ENCODE measurements around the gene CAMTA1. TPM values are rescaled to one million over a fixed set of nuclear protein-coding genes. Genes with fewer than 3 reads are reported as not detected.
A peak's percentile ranks its signal among the peaks of the same experiment; 100 is the strongest.

Gene CAMTA1
- total RNA-seq, 1 donor from 2014 or later: 67.9 TPM

DNA sequence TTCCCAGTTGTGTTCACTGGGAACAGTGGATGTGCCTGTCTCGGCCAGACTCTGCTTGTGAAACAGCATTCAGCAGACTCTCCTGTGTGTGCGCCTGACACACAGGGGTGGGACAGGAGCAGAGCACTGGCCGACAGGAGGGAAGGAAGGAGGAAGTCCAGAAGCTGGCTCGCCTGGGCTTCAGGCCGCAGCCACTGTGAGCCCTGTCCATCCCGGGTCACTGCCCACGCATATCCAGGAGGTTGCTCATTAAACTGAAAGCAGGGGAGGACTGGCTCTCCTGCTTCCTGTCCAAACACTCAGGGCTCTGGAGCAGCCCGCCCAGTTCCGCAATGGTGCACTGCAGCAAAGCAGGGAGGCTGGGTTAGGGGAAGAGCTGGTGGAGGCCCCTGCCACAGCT, 767.1 kb downstream of the CAMTA1 start:
- DNase-seq (ENCODE audit: low spot score): peak; percentile 39

DNA sequence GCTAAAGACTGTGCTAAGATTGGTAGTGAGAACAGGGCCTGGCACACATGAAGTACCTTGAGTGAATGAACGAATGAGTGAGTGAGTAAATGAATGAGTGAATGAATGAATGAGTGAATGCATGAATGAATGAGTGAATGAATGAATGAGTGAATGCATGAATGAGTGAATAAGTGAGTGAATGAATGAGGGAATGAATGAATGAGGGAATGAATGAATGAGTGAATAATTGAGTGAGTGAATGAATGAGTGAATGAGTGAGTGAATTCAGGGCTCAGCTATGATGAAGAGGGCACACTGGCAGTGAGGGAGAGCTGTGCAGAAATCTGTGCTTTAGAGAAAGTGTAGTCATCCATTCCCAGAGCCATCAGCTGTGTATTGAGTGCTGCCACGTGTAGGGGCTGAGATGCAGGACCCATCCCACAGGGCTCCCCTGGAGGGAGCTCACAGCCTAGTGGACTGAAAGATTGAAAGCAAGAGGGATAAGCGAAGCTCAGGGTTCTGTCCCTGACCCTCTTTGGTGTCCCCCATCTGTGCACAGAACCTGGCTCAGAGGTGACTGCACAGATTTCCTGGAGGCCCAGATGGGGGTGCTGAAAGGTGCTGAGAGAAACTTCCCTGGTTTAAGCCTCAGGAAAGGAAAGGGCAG, 767.9 kb downstream of the CAMTA1 start:
- no peak for DNase-seq (ENCODE audit: low spot score)

DNA sequence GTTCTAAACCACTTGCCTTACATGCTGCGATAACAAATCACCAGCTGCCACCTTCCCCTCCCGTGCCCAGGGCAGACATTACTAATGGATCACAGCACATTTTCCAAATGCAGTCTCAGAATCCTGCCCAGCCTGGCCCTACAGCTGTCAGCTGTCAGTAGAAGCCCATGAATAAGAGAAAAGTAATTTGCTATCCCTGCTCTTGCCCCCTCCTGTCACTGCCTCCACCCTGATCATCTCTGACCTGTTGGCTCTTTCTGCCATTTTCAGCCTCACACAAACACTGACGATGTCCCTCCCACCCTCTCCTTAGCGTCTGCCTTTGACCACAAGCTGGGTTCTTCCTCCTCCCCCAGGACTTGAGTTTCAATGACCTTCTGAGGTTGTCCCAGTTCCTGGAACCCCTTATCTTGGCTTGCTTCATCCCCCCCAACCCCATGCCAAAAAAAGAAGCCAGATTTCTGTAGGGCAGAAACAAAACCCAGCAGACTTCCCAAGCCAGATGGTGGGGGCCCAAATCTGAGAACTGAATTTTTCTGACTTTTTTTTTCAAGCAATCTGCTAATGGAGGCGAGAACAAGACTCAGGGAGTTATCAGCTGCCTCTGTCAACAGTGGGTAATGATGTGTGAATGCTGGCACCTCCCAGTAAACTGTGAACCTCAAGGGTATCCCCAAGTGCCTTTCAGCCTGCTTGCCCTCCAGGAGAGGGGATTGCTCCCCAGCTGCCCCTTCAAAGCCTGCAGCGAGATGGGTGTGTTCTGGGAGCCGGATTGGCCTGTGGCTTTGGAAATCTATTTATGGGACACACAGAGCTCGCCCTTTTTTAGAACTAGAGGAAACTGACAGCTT, 769.4 kb downstream of the CAMTA1 start:
- DNase-seq (ENCODE audit: low spot score): no peak

DNA sequence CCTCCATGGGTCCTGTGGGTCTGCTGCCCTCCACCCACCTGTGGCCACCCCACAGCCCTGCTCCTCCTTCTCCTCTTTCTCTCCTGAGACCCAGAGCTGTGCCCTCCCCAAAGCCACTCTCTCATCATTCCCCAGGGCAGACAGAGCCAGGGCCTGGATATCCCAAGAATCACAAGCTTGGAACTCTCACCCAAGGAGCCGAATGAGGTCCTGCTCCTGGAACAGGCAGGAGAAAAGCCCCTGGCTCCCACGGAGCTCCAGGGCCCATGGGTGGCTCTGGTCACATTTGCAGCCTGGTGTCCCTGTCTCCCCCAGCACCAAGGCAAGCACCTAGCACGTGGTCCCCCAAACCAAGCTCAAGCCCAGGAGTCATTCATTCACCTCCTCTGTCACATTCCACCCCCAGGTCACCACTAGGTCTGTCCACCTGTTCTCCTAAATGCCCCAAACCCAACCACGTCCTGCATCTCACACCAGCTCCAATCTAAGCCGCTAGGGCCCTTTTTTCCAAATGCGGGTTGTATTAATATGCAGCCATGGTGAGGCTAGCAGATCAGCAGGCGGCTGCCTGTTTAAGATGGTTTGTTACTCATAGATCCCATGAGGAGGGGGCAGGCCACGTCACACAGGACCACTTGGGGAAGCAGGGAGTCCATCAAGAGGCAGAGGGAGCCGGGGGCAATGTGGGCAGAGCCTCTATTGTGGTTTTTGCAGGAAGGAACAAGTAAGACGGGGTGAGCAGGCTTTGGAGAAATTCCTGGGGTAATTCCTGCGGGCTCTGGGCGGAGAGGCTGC, 770.3 kb downstream of the CAMTA1 start:
- DNase-seq (ENCODE audit: low spot score): no peak

DNA sequence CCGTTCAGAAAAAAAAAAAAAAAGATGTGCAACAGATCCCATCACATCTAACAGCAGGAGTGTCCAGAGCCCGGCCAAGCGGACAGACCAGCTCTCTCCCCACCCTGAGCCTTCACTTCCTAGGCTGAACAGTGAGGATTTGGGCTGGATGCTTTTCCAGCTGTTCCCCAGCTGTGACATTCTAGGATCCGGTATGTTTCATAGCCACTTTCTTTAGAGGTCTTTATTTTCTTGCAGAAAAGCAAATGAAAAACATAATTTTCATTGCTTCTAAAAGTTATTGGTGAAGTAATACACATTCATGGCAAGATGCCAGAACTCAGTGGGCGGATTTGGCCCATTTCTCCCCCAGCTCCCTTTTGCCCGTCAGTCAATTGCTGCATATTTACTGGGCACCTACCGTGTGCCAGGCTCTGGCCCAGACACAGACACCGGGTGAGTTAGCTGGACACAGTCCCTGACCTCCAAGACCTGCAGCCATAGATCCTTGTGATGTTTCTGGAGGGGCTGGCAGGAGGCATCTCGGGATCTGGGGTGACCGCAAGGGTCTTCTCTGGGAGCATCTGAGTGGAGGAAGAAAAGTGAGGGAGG, 772.1 kb downstream of the CAMTA1 start:
- no peak for DNase-seq (ENCODE audit: low spot score)

DNA sequence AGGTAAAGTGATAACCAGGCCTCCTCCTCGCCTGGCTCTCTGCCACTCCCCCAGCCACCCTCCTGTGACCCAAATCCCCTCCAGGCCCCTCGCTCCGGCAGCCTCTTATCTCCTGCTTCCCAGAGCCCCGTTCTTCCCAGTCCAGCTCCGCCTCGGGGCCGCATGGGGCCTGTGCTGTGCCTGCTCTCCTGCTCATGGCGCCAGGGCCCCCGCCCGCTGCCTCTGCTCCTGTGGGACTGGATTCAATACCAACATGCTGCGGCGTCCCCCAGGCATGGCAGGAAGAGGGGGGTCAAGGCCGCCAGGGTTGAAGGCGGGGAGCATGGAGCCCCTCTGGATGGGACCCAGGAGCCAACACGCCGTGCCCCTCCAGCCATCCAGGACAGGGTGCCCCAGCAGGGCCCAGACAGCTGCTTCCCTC, 772.8 kb downstream of the CAMTA1 start:
- DNase-seq (ENCODE audit: low spot score): no peak

DNA sequence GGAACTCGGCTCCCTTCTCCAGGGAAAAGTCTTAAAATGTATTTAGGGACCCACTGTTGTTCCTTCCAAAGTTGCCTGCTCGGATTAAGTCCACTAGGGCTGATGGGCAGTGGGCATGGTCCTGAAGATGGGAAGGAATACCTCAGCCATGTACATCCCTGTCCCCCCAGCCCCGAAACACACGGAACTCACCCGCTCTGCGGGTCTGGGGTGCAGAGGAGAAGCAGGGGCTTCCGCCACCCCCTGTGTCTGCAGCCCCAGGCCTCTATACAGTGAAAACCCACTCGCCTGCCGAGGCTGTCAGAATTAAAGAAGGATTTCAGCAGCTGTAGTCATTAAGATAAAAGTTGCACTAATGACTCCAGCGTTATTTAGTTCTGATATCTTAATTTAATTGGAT, 773.2 kb downstream of the CAMTA1 start:
- no peak for DNase-seq (ENCODE audit: low spot score)

DNA sequence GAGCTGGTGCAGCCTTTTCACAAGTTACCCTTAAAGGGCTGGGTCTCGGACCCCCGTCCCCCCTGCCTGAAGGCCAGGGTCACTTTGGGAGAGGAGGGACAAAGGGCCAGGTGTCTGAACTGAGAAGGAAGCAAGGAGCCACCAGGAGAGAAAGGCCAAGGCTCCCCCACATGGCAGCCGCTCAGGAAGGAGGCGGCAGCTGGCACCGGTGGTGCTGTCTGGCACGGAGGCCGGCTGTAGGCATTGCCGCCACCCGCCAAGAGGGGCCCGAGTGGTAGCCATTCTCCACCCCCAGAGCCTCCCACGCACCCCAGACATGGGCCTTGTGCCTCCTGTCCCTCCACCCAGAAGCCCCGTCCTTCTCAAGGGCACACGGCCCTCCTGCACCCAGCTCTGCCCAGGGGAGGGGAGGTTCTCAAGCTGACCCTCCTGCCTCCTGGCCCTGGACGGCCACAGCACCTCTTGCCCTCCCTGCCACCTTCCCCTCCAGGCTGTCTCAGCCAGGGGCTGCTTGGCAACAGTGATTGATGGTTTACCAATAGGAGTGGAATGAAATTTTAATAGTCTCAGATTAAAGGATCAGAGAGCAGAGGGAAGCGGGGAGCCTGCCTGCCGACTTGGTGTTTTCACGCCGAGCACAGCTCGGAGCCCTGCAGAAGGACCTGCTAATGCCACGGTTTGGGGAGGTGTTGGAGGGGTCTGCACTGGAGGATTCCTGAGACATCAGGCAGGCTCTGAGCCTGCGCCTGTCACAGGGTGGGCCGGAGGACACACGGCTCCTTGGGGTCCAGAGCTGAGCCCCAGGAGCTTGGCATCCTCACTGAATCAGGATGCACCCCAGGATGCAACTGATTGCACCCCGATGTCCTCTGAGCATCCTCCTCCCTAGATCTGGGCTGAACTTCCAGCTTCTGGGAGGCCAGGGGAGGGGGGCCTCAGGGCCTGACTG, 773.9 kb downstream of the CAMTA1 start:
- no peak for DNase-seq (ENCODE audit: low spot score)

DNA sequence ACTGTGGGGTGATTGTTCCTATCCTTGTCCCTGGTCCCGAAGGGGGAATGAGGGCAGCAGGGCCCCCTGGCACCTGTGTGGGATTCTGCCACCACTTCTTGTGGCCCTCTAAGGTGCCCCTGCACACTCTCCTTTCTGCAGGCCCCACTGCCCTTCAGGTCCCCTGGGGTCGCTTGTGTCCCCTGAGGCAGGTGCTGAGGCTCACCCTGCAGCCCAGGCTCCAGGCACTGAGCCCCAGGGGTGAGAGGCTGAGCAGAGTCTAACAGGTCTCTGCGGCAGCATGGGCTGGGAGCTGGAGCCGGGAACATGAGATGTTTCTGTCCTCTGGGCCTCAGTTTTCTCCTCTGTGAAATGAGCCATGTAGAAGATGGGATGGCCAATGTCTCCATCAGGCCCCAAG, 774.9 kb downstream of the CAMTA1 start:
- no peak for DNase-seq (ENCODE audit: low spot score)

DNA sequence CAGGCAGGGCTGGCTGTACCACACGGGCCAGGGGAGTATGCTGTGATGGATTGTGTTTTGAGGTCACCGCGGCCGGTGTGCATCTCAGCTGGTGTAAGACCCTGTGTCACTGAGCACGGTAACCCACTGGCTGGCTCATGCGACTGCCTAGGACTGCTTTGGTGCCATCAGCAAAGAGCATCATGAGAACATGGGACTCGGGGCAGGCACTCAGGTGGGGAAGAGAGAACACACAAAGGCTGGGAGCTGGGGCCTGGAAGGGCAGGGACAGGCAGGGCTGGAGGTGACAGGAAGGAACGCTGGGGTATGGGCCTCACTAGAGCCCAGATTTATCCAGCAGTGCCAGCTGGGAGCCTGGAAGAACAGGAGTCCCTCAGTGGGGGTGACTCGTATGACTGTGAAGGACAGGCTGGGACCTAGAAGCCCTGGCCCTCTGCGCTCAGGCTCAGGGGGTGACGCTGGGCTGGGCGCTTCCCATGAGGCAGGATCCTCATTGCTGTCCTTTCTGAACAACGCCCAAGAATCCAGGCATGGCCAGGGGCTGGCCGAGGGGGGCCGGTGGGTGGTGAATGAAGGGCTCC, 775.4 kb downstream of the CAMTA1 start:
- no peak for DNase-seq (ENCODE audit: low spot score)

DNA sequence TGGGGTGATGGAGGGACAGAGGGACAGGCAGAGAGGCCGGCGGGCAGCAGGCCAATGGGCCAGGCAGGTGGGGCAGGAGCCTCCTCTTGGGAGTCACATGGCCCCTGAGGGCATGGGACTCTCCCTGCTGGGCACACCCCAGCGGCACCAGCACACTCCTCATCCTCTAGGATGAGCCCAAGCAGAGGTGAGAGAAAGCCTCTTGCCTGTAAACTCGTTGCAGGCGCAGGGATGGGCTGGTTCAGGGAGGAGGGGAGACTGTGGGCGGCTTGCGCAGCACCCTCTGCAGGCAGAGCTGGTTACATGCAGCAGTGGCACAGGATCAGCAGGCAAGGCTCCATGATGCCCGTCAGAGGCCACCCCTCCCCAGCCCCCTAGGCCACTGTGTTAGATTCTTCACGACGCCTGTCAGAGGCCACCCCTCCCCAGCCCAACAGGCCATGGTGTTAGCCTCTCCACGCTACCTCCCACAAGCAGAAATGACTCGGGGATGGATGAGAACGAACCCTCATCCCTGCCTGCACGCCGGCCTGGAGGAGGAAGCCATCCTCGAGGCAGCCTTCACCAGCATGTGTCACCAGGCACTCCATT, 776.2 kb downstream of the CAMTA1 start:
- no peak for DNase-seq (ENCODE audit: low spot score)

DNA sequence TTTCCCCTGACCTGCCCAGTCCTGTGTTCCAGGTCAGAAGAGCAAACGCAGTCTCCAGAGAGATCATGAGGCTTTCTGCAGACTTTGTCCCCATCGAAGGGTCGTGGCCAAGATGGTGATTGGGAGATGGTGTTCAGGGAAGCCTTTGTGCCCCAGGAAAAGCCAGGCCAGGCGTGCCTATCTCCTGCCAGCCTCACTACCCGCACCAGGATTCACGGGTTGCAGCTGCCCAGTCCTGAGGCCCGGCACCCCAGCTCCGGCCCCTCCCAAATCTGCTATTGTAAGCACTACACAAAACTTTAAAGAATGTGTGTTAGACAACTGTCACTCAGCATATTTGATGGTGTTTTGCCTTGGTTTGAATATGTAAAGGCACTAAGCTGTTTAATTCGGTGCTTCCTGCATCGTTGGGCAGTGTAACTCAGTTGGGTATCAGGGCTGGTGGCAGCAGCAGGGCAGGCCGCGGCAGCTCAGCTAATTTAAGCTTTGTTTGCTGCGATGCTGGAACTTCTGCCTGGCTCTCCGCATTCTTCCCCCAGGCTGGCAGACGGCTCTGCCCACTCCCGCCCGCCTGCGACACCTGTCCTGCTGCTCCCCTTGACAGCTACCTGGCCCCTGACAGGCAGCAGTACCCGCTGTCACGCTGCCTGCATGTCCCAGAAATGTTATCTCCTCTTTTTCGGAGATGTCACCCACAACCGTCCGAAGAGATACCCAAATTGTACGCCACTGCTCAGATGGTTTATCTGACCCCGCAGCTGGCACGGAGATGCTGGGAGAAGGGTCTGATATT, 776.9 kb downstream of the CAMTA1 start:
- no peak for DNase-seq (ENCODE audit: low spot score)

DNA sequence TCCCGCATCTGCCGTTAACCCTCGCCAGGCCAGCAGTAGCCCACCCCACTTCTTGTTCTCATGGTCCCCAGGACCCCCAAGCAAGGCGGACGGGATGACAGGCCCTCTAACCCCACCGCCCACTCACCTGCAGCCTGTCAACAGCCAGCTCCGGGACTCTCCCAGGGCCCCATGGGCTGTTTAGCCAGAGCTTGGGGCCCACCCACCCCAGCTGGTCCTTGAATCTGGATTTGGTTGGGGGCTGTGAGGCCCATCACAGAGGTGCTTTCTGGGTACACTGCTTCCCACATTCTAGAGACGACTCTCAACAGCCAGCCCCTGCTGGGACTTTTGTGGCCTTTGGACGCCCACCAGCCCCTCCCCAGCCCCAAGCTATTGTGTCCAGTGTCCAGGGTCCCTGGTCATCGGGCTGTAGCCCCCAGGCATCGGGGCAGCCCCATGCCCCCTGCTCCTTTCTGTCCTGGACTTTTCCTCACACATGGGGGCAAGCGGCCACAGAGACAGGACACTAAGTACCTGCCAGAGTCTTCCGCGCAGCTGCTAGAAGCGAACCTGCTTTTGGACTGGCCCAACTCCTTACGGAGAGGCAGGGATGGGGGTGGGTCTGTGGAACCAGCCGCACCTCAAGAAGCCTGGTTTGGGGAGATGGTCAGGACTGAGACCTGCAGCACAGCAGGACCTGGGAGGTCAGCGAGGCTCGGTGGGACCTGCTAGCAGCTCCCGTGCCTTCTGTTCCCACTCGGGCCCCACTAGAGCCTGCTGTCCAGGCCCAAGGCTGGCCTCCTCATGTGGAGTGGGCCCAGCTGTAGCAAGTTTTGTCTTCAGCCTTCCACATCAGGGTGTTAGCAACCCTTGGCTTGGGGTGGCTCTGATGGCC, 777.7 kb downstream of the CAMTA1 start:
- no peak for DNase-seq (ENCODE audit: low spot score)

DNA sequence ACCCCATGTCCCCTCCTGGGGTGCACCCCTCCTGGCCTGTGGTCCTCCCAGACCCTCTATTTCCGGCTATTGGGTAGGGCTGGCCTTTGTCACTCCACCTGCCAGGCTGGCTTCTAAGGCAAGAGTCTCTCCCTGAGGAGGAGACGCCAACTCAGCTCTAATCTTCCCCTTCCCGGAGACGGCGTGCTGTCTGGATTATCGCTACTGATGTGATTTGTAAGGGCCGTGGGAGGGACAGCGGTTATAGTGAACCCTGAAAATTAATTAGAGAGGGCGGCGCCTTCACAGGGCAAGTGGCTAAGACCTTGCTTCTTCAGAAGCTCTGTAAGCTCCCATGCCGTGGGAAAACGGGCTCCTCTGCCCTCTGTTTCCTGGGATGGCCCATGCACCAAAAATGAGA, 778.9 kb downstream of the CAMTA1 start:
- DNase-seq (ENCODE audit: low spot score): no peak

DNA sequence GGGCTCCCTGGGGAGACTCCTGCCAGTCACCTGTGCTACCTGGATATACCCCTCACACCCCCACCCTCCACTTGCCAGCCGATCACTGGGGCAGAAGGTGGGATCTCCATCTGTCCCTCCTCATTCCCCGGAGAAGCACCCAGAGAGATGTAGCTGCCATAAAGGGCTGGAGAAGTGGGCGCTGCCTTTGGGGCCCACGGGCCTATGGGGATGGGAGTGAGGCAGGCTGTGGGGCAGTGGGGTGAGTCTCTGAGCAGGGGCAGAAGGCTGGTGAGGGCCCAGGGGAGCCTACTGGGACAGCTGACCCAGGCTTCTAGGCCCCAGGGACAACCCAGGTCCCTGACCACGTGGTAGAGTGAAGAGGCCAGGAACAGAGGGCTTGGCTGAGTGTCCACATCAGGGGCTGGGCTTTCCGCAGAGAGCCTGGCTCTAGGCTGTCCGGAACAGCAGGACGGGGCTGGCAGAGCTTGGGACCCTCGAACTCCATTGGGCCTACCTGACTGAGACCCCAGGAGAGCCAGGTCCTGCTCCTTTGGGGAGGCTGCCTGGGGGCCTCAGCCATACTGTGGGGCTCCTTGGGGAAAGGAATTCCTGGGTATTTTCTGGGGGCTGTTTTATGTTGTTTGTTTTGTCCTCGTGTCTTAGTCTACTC, 780.0 kb downstream of the CAMTA1 start:
- DNase-seq (ENCODE audit: low spot score): no peak

DNA sequence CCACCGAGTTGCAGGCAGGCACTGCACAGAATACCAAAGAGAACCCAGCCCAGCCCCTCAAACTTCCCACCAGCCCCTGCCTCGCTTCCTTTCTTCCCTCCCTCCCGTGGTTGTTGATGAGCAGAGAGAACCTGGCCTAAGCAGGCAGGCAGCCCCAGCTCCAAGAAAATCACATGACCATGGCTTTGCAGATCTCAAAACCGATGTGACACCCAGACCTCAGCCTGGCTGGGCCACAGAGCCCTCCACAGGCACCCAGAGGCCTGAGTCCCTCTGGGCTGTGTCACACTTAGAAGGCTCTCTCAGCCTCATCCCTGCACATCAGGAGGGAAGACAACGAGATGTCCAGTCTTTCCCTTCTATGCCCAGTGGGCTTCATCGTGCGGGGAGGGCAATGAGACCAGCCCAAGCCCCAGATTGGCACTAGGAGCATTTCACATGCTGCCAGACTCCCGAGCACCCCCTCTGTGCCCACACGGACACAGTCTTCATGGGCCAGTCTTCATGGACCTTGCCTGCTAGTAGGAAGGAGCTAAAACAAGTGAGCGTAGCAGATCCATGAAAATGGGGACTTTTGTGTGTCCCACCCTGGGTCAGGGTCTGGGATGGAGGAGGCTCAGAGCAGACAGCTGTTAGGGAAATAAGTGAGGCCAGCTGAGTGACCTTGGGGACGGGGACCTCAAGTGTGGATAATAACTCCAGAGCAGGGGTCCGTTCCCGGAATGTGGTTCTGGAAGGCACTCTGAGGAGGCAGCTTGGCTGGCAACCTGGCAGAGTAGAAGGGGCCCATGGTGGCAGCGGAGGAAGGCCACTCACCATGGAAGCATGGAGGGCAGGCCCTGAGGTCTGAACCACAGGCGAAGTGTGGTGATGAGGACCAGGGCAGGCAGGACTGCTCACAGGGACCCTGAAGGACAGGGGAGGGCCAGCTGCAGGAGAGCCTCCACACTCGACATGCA, 781.4 kb downstream of the CAMTA1 start:
- DNase-seq (ENCODE audit: low spot score): no peak

DNA sequence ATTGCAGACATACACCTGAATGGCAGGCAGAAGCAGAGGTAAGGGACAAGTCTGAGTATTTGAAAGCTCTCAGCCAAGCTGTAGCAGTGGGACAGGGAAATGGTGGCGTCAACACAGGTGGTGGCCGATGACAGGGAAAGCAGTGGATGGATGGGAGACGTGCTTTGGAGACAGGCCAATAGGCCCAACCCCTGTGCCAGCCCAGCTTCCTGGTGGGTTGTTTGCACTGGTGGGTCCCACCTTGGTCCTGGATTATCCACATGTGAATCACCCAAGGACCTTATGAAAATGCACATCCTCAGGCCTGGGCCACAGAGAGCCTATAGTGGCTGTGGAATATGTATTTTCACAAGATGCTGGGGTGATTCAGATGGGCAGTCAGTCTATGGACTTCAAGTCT, 782.1 kb downstream of the CAMTA1 start:
- DNase-seq (ENCODE audit: low spot score): no peak

All from mucosa of gallbladder (tissue), 1 donor.